ENCODE measurements around the gene KHDC3L.
"Not testable (repeated sequence)": the region's sequence is repeated elsewhere in the genome, so short reads cannot be mapped to it uniquely, and the experiment has no call there.

The KHDC3L gene

GRCh38 chr6:73388433-73388799 is 26.0 kb downstream of the KHDC3L start:
- TF ChIP-seq CTCF (IDR thresholded peaks at IDR 0.05; ENCODE audit: low read depth, low read length): no peak
- Histone ChIP-seq H3K4me3 (ENCODE audit: low read depth, low read length) (peak overlapping the region; percentile 84), H3K9me3 (ENCODE audit: severe bottlenecking) (no peaks in the 10 kb centered on the region), H3K27ac (no peak overlapping the region), H3K27me3 (ENCODE audit: insufficient read depth, low read depth, severe bottlenecking) (no peaks in the 10 kb centered on the region), H3K36me3 (no peaks in the 10 kb centered on the region)
- DNase-seq: no peak

- peak; percentile 84 for TF ChIP-seq CTCF (IDR thresholded peaks at IDR 0.05; ENCODE audit: low read depth, low read length)
Observed at GRCh38 chr6:73388800-73389512, 26.5 kb downstream of the KHDC3L start.

GRCh38 chr6:73389854-73390253 is 27.4 kb downstream of the KHDC3L start:
- TF ChIP-seq CTCF (IDR thresholded peaks at IDR 0.05; ENCODE audit: low read depth, low read length): no peak
- H3K4me3 ChIP-seq (ENCODE audit: low read depth, low read length): no peak overlapping the region
- no peaks in the 10 kb centered on the region for H3K27me3 ChIP-seq (ENCODE audit: insufficient read depth, low read depth, severe bottlenecking)
- H3K27ac ChIP-seq: no peak overlapping the region
- H3K9me3 ChIP-seq (ENCODE audit: severe bottlenecking): no peaks in the 10 kb centered on the region
- no peak for DNase-seq
- H3K36me3 ChIP-seq: no peaks in the 10 kb centered on the region

More at GRCh38 chr6:73388800-73389512, 26.5 kb downstream of the KHDC3L start:
- Histone ChIP-seq H3K27ac (peak overlapping the region; percentile 34), H3K9me3 (ENCODE audit: severe bottlenecking) (no peaks in the 10 kb centered on the region), H3K36me3 (no peaks in the 10 kb centered on the region), H3K4me3 (ENCODE audit: low read depth, low read length) (peak overlapping the region; percentile 84), H3K27me3 (ENCODE audit: insufficient read depth, low read depth, severe bottlenecking) (no peaks in the 10 kb centered on the region)
- peak; percentile 80 for DNase-seq

GRCh38 chr6:73391675-73392074 is 29.2 kb downstream of the KHDC3L start:
- no peaks in the 10 kb centered on the region for H3K27me3 ChIP-seq (ENCODE audit: insufficient read depth, low read depth, severe bottlenecking)
- no peaks in the 10 kb centered on the region for H3K9me3 ChIP-seq (ENCODE audit: severe bottlenecking)
- no peak for TF ChIP-seq CTCF (IDR thresholded peaks at IDR 0.05; ENCODE audit: low read depth, low read length)
- no peaks in the 10 kb centered on the region for H3K36me3 ChIP-seq
- no peak overlapping the region for H3K27ac ChIP-seq
- DNase-seq: no peak
- H3K4me3 ChIP-seq (ENCODE audit: low read depth, low read length): no peak overlapping the region

- H3K27ac ChIP-seq; H3K9me3 ChIP-seq (ENCODE audit: severe bottlenecking); H3K36me3 ChIP-seq; H3K4me3 ChIP-seq (ENCODE audit: low read depth, low read length); H3K27me3 ChIP-seq (ENCODE audit: insufficient read depth, low read depth, severe bottlenecking); DNase-seq: not testable (repeated sequence)
Observed at GRCh38 chr6:73392188-73392587, 29.7 kb downstream of the KHDC3L start.

- no peak overlapping the region for H3K4me3 ChIP-seq (ENCODE audit: low read depth, low read length)
- no peak for DNase-seq
- H3K36me3 ChIP-seq: no peaks in the 10 kb centered on the region
- H3K9me3 ChIP-seq (ENCODE audit: severe bottlenecking): no peaks in the 10 kb centered on the region
- no peak overlapping the region for H3K27ac ChIP-seq
- TF ChIP-seq CTCF (IDR thresholded peaks at IDR 0.05; ENCODE audit: low read depth, low read length): no peak
- no peaks in the 10 kb centered on the region for H3K27me3 ChIP-seq (ENCODE audit: insufficient read depth, low read depth, severe bottlenecking)
Observed at GRCh38 chr6:73393278-73393677, 30.8 kb downstream of the KHDC3L start.

Data from WERI-Rb-1 (cell line).